Measurements from ENCODE around the gene RBM4. TPM values are rescaled to one million over a fixed set of nuclear protein-coding genes. Genes with fewer than 3 reads are reported as not detected.

The RBM4 gene
- total and polyA plus RNA-seq, 9 of the 15 experiments (the other 6 are each of a cell fraction or from before 2014, with no cell fraction given): 81.6 to 233 (median 122) TPM

GRCh38 chr11:66617155-66617834, 21.2 kb upstream of the RBM4 start (continued):
- TF ChIP-seq MGA (IDR thresholded peaks at IDR 0.05): no peak
- TF ChIP-seq THRB (CRISPR knock-in tag; conservative IDR thresholded peaks at IDR 0.05): no peak
- TF ChIP-seq MAFG (tag; conservative IDR thresholded peaks at IDR 0.05): no peak
- TF ChIP-seq NRF1 (conservative IDR thresholded peaks at IDR 0.05 in 1 of 2, IDR thresholded peaks at IDR 0.05 in 1 of 2): no peak
- TF ChIP-seq ETS1 (conservative IDR thresholded peaks at IDR 0.05; ENCODE audit: control insufficient read depth, low read depth, low read length): 0 out of 2 replicates have a peak, but pooled peaks have one; percentile 45
- TF ChIP-seq SNRNP70 (optimal IDR thresholded peaks at IDR 0.05; ENCODE audit: low read depth, low read length): no peak
- no peak for TF ChIP-seq E2F4 (CRISPR knock-in tag; IDR thresholded peaks at IDR 0.05; ENCODE audit: low read depth)
- TF ChIP-seq NCOA2 (IDR thresholded peaks at IDR 0.05; ENCODE audit: partially characterized antibody in 2 of 2): no peak
- TF ChIP-seq ATF2 (CRISPR knock-in tag; IDR thresholded peaks at IDR 0.05): no peak
- no peak for TF ChIP-seq HNRNPUL1 (IDR thresholded peaks at IDR 0.05; ENCODE audit: low read length)
